CD4-positive, alpha-beta memory T cell (primary cell): ENCODE data around the gene ASTN2. TPM values are rescaled to one million over a fixed set of nuclear protein-coding genes. Genes with fewer than 3 reads are reported as not detected.
A peak's percentile ranks its signal among the peaks of the same experiment; 100 is the strongest.

Experiments
- CTCF ChIA-PET: fragments of 350-600 bp; sonication (Branson Sonifier 250); formaldehyde crosslinking; loops from one replicate; lab custom pipeline; 2021; ENCODE audit warnings: inconsistent platforms; ENCODE audit not compliant: partially characterized antibody; lab: Charles Lee
- POLR2A ChIA-PET: fragments of 350-600 bp; sonication (Branson Sonifier 250); formaldehyde crosslinking; loops from one replicate; lab custom pipeline; 2021; ENCODE audit not compliant: partially characterized antibody; lab: Charles Lee
- DNase-seq, 5 donors: peaks; one replicate each; pipeline versions ENCODE4 v3.0.0 to v3.0.0-alpha.2; 2020 to 2022; ENCODE audit warnings: mixed read lengths in 1 of 5
- H3K27ac ChIP-seq: one replicate; pipeline ENCODE4 v1.7.0; 2013; ENCODE audit warnings: low read depth, low read length
- H3K27me3 ChIP-seq: 2 replicates; pipeline ENCODE4 v1.7.0; 2013; ENCODE audit warnings: mild to moderate bottlenecking, low read length, moderate library complexity; ENCODE audit not compliant: insufficient read depth
- H3K36me3 ChIP-seq: 2 replicates; pipeline ENCODE4 v1.7.0; 2013; ENCODE audit warnings: mild to moderate bottlenecking, low read length, moderate library complexity; ENCODE audit not compliant: insufficient read depth
- H3K4me1 ChIP-seq: 2 replicates; pipeline ENCODE4 v1.7.0; 2013; ENCODE audit warnings: mild to moderate bottlenecking, low read length, moderate library complexity; ENCODE audit not compliant: insufficient read depth
- H3K4me3 ChIP-seq, 2 donors: one replicate each; pipeline ENCODE4 v1.7.0; 2013; ENCODE audit warnings: low read length in 2 of 2, mild to moderate bottlenecking in 1 of 2
- H3K9me3 ChIP-seq, 2 donors: one replicate each; pipeline ENCODE4 v1.7.0; 2013; ENCODE audit warnings: low read length in 2 of 2, control low read depth in 1 of 2; ENCODE audit not compliant: control insufficient read depth in 1 of 2
- H3K27ac Mint-ChIP-seq, 7 donors: one replicate each; pipeline ENCODE4 v1.8.0; 2020 to 2021; ENCODE audit warnings: mixed read lengths in 7 of 7, mild to moderate bottlenecking in 6 of 7, inconsistent platforms in 3 of 7, moderate library complexity in 3 of 7
- H3K27me3 Mint-ChIP-seq, 2 donors: one replicate each; pipeline ENCODE4 v1.8.0; 2020 to 2021; ENCODE audit warnings: mixed read lengths in 2 of 2
- H3K36me3 Mint-ChIP-seq, 2 donors: one replicate each; pipeline ENCODE4 v1.8.0; 2020 to 2021; ENCODE audit warnings: mixed read lengths in 2 of 2, inconsistent platforms in 1 of 2, mild to moderate bottlenecking in 1 of 2
- H3K4me1 Mint-ChIP-seq, 4 donors: one replicate each; pipeline ENCODE4 v1.8.0; 2020 to 2021; ENCODE audit warnings: mixed read lengths in 4 of 4, mild to moderate bottlenecking in 1 of 4
- H3K4me3 Mint-ChIP-seq, 8 donors: one replicate each; pipeline ENCODE4 v1.8.0; 2020 to 2021; ENCODE audit warnings: mixed read lengths in 8 of 8, mild to moderate bottlenecking in 7 of 8, moderate library complexity in 6 of 8, inconsistent platforms in 3 of 8
- H3K9me3 Mint-ChIP-seq, 8 donors: one replicate each; pipeline ENCODE4 v1.8.0; 2020 to 2021; ENCODE audit warnings: mixed read lengths in 8 of 8, mild to moderate bottlenecking in 5 of 8, inconsistent platforms in 3 of 8, moderate library complexity in 1 of 8
- intact Hi-C: fragments of 100-400 bp; cut with micrococcal nuclease; formaldehyde crosslinking; loops from one replicate; pipeline ENCODE4 v1.15.1; 2023
- polyA plus RNA-seq, 2 donors: library from polyadenylated mRNA; unstranded; fragments of 300-500 nt; fragmentation: Illumina TruSeq; gene quantifications; one replicate each; pipeline ENCODE4 v1.2.3, GENCODE V29; 2021
- total RNA-seq, 2 experiments: library from RNA; stranded (reverse); gene quantifications; one replicate each; pipeline ENCODE4 v1.2.3, GENCODE V29; 2021

The ASTN2 gene
- total and polyA plus RNA-seq, 4 experiments from 2014 or later: 2.7 to 5.9 (median 4.8) TPM

GRCh38 chr9:116940614-116941215 lies 474.1 kb downstream of the ASTN2 start:
- H3K27me3 Mint-ChIP-seq: peaks cover 0 to 2% of the 10 kb centered on the region in 2 donors
- ChIA-PET POLR2A (no interaction called here), CTCF (no interaction called here)
- H3K27me3 ChIP-seq: no peaks in the 10 kb centered on the region
- no peak overlapping the region for H3K4me3 Mint-ChIP-seq
- peaks cover 0 to 6% (median 2%) of the 10 kb centered on the region in 8 donors for H3K9me3 Mint-ChIP-seq
- no peak overlapping the region for H3K27ac ChIP-seq
- H3K4me3 ChIP-seq: no peak overlapping the region
- H3K4me1 ChIP-seq: no peaks in the 10 kb centered on the region
- H3K27ac Mint-ChIP-seq: no peak overlapping the region
- DNase-seq: no peak
- intact Hi-C loops: no loop called here
- no peaks in the 10 kb centered on the region for H3K4me1 Mint-ChIP-seq
- no peaks in the 10 kb centered on the region for H3K9me3 ChIP-seq
- no peaks in the 10 kb centered on the region for H3K36me3 Mint-ChIP-seq
- H3K36me3 ChIP-seq: no peaks in the 10 kb centered on the region

- intact Hi-C loops: no loop called here
- Mint-ChIP-seq H3K9me3 (peaks cover 0 to 6% (median 2%) of the 10 kb centered on the region in 8 donors), H3K27me3 (no peaks in the 10 kb centered on the region), H3K4me3 (no peak overlapping the region), H3K4me1 (no peaks in the 10 kb centered on the region), H3K27ac (no peak overlapping the region), H3K36me3 (no peaks in the 10 kb centered on the region)
- POLR2A ChIA-PET: no interaction called here
- H3K27ac ChIP-seq: no peak overlapping the region
- no peaks in the 10 kb centered on the region for H3K9me3 ChIP-seq
- no peaks in the 10 kb centered on the region for H3K27me3 ChIP-seq
- no peak overlapping the region for H3K4me3 ChIP-seq
- H3K36me3 ChIP-seq: no peaks in the 10 kb centered on the region
- CTCF ChIA-PET: no interaction called here
- no peaks in the 10 kb centered on the region for H3K4me1 ChIP-seq
- no peak for DNase-seq
These were observed 475.2 kb downstream of the ASTN2 start for GRCh38 chr9:116939614-116940013.

GRCh38 chr9:116939161-116939560 lies 475.7 kb downstream of the ASTN2 start:
- H3K4me1 Mint-ChIP-seq: no peaks in the 10 kb centered on the region
- no peaks in the 10 kb centered on the region for H3K4me1 ChIP-seq
- H3K27ac ChIP-seq: no peak overlapping the region
- H3K9me3 ChIP-seq: no peaks in the 10 kb centered on the region
- no peaks in the 10 kb centered on the region for H3K27me3 Mint-ChIP-seq
- DNase-seq: no peak
- H3K27ac Mint-ChIP-seq: no peak overlapping the region
- CTCF ChIA-PET: no interaction called here
- no peaks in the 10 kb centered on the region for H3K36me3 ChIP-seq
- H3K36me3 Mint-ChIP-seq: no peaks in the 10 kb centered on the region
- H3K4me3 Mint-ChIP-seq: no peak overlapping the region
- H3K9me3 Mint-ChIP-seq: peaks cover 0 to 6% (median 2%) of the 10 kb centered on the region in 8 donors
- intact Hi-C loops: no loop called here
- no peak overlapping the region for H3K4me3 ChIP-seq
- no peaks in the 10 kb centered on the region for H3K27me3 ChIP-seq
- POLR2A ChIA-PET: no interaction called here

- Histone ChIP-seq H3K4me3 (no peak overlapping the region), H3K27me3 (no peaks in the 10 kb centered on the region), H3K27ac (no peak overlapping the region), H3K9me3 (no peaks in the 10 kb centered on the region), H3K36me3 (no peaks in the 10 kb centered on the region), H3K4me1 (no peaks in the 10 kb centered on the region)
- Mint-ChIP-seq H3K4me1 (no peaks in the 10 kb centered on the region), H3K36me3 (no peaks in the 10 kb centered on the region), H3K4me3 (no peak overlapping the region), H3K27me3 (no peaks in the 10 kb centered on the region), H3K27ac (peak overlapping the region in 1 of 7 donors; percentile 39), H3K9me3 (peaks cover 0 to 7% (median 2%) of the 10 kb centered on the region in 8 donors)
- intact Hi-C loops: no loop called here
- POLR2A ChIA-PET: no interaction called here
- CTCF ChIA-PET: no interaction called here
- no peak for DNase-seq
These were observed 477.5 kb downstream of the ASTN2 start for GRCh38 chr9:116937361-116937760.

- CTCF ChIA-PET: no interaction called here
- Histone ChIP-seq H3K27me3 (no peaks in the 10 kb centered on the region), H3K27ac (no peak overlapping the region), H3K9me3 (no peaks in the 10 kb centered on the region), H3K4me1 (no peaks in the 10 kb centered on the region), H3K4me3 (no peak overlapping the region), H3K36me3 (no peaks in the 10 kb centered on the region)
- peaks cover 0 to 6% (median 3%) of the 10 kb centered on the region in 8 donors for H3K9me3 Mint-ChIP-seq
- no peak overlapping the region for H3K27ac Mint-ChIP-seq
- POLR2A ChIA-PET: no interaction called here
- DNase-seq: no peak
- peaks cover 0 to 1% of the 10 kb centered on the region in 2 donors for H3K27me3 Mint-ChIP-seq
- no peaks in the 10 kb centered on the region for H3K4me1 Mint-ChIP-seq
- no peaks in the 10 kb centered on the region for H3K36me3 Mint-ChIP-seq
- intact Hi-C loops: no loop called here
- no peak overlapping the region for H3K4me3 Mint-ChIP-seq
These were observed 479.5 kb downstream of the ASTN2 start for GRCh38 chr9:116935149-116935897.

- Histone ChIP-seq H3K4me1 (no peaks in the 10 kb centered on the region), H3K9me3 (no peaks in the 10 kb centered on the region), H3K27me3 (no peaks in the 10 kb centered on the region), H3K4me3 (no peak overlapping the region), H3K27ac (no peak overlapping the region), H3K36me3 (no peaks in the 10 kb centered on the region)
- no peak for DNase-seq
- Mint-ChIP-seq H3K27me3 (peaks cover 0 to 1% of the 10 kb centered on the region in 2 donors), H3K4me3 (no peak overlapping the region), H3K36me3 (no peaks in the 10 kb centered on the region), H3K4me1 (no peaks in the 10 kb centered on the region), H3K27ac (no peak overlapping the region), H3K9me3 (peaks cover 0 to 6% (median 2%) of the 10 kb centered on the region in 8 donors)
- CTCF ChIA-PET: no interaction called here
- POLR2A ChIA-PET: no interaction called here
- intact Hi-C loops: no loop called here
These were observed 480.7 kb downstream of the ASTN2 start for GRCh38 chr9:116934131-116934530.

- Histone ChIP-seq H3K4me3 (no peak overlapping the region), H3K9me3 (no peaks in the 10 kb centered on the region), H3K4me1 (no peaks in the 10 kb centered on the region), H3K36me3 (no peaks in the 10 kb centered on the region), H3K27me3 (no peaks in the 10 kb centered on the region), H3K27ac (no peak overlapping the region)
- DNase-seq: no peak
- Mint-ChIP-seq H3K9me3 (peaks cover 0 to 6% (median 2%) of the 10 kb centered on the region in 8 donors), H3K36me3 (no peaks in the 10 kb centered on the region), H3K27ac (no peak overlapping the region), H3K4me1 (no peaks in the 10 kb centered on the region), H3K27me3 (peaks cover 0 to 1% of the 10 kb centered on the region in 2 donors), H3K4me3 (no peak overlapping the region)
- ChIA-PET POLR2A (no interaction called here), CTCF (no interaction called here)
- intact Hi-C loops: no loop called here
These were observed 481.6 kb downstream of the ASTN2 start for GRCh38 chr9:116933251-116933650.
